ENCODE results near the gene OSTM1.

The OSTM1 gene, protein sequence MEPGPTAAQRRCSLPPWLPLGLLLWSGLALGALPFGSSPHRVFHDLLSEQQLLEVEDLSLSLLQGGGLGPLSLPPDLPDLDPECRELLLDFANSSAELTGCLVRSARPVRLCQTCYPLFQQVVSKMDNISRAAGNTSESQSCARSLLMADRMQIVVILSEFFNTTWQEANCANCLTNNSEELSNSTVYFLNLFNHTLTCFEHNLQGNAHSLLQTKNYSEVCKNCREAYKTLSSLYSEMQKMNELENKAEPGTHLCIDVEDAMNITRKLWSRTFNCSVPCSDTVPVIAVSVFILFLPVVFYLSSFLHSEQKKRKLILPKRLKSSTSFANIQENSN

DNA sequence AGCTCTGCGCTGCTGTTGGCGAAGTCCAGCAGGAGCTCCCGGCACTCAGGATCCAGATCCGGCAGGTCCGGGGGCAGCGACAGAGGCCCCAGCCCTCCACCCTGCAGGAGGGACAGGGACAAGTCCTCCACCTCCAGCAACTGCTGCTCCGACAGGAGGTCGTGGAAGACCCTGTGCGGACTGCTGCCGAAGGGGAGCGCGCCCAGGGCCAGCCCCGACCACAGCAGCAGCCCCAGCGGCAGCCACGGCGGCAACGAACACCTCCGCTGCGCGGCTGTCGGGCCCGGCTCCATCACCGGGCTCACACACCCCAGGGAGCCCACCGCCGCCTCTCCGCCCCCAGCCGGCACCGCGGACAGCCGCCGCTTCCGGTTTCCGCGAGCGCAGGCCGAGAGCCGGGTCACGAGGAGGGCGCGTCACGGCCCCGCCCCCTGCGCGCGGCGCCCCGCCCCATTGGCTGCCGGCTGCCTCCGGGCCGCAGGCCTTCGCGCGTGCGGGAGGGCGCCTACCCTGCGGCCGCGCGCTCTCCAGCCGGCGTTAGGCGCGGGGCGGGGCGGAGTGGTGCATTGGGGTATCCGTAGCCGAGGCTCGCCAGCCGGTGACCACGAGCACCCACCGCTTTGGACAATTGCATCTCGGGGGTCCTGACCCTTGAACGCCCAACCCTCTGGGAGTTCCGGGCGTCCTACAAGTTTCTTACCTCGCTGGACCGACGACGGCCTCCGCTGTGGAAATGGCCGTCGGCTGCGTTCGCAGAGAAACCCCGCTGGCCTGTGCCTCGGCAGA is at the start of gene OSTM1:
Gene OSTM1 (minus strand): TSS at position 383 of the 786 bp plus-strand sequence. CDS start 90 bp downstream, at position 293.
- peak; percentile 91 for DNase-seq

DNA sequence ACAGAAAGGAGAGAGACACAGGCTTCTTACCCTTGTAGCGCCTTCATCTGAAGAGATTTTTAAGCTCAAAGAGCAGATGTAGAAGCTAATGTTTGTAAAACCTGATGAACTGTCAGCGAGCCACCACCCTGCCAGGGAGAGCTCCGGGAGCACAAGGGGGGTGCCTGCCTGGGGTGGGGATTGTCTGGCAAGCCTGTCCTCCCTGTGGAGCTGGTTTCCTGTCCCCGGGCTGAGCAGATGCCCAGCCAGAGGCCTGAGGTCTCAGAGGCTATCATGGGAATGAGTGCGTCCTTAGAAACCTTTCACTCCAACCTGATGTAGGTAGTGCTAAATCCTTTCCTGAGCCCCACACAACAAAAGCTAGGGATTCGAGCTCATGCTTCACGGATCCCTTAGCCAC is 49.4 kb upstream of the OSTM1 start:
- no peak for DNase-seq

DNA sequence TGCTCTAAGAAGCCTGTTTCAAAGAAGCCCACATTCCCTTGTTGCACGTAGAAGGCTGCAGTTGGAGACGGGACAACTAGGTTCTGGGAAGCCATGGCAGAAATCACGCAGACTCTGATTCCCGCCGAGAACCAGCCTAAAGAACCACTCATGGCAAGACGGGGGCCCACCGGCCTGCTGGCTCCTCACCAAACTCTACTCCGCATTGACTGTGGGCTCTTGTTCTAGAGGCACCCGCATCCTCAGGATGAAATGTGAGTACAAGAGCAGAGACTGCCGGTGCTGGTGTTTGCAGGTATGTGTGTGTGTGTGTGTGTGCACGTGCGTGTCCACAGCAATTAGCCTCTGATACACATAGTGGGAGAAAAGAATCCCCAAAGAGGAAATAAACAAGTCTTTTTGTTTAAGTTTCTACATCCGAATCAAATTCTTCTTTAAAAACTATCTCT is 49.0 kb upstream of the OSTM1 start:
- no peak for DNase-seq

DNA sequence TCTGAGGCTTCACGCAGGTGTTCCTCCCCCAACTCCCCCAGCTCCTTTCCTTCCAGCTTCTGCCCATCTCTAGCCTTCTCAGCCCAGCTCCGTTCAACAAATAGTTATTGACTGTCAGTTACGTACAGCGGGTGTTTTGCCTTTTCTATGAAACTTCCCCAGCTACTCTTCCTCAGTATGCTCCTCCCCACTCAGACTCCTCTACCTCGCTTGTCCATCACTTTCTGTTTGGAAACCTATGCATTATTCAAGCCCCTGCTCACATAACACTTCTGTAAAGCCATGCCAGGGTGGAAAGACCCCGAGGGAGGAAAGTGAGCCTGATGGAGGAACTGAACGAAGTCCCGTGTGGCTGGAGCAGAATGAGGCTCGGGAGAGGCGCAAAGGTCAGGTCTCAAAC is 47.1 kb upstream of the OSTM1 start:
- DNase-seq = no peak

DNA sequence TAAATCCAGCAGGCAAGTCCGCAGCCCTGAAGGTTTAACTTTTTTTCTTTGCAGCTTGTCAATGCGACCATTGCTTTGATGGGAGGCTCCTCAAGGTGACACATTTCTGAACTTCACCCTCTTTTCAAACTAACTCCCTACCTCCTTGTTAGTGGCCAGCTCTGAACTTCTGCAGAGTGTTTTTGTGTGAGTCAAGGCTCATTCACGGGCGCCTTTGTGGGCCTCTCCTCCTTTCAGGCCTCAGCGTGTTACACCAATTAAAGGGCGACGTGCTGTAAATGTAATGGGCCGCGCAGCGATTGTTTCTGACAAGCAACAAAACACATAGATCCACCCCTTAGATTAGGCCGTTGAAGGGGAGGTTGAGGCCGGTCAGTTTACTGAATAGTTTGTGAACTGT is 45.8 kb upstream of the OSTM1 start:
- DNase-seq = no peak

DNA sequence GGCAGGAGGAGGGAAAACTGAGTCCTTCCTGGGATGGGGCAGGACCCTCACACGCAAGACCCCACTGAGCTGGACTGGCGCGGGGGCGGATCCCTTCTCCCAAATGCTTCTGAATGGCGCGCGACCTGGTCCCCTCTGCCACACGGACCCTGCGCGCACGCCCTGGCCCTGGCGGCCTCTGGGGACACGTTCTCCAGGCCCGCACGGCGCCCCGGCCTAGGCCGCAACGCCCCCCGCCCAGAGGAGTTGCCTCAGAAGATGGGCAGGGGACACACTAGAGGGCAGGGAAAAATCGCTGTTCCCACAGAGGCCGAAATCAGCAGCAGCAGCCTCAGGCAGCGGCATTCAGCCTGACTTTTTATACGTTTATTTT is 45.2 kb upstream of the OSTM1 start:
- no peak for DNase-seq

DNA sequence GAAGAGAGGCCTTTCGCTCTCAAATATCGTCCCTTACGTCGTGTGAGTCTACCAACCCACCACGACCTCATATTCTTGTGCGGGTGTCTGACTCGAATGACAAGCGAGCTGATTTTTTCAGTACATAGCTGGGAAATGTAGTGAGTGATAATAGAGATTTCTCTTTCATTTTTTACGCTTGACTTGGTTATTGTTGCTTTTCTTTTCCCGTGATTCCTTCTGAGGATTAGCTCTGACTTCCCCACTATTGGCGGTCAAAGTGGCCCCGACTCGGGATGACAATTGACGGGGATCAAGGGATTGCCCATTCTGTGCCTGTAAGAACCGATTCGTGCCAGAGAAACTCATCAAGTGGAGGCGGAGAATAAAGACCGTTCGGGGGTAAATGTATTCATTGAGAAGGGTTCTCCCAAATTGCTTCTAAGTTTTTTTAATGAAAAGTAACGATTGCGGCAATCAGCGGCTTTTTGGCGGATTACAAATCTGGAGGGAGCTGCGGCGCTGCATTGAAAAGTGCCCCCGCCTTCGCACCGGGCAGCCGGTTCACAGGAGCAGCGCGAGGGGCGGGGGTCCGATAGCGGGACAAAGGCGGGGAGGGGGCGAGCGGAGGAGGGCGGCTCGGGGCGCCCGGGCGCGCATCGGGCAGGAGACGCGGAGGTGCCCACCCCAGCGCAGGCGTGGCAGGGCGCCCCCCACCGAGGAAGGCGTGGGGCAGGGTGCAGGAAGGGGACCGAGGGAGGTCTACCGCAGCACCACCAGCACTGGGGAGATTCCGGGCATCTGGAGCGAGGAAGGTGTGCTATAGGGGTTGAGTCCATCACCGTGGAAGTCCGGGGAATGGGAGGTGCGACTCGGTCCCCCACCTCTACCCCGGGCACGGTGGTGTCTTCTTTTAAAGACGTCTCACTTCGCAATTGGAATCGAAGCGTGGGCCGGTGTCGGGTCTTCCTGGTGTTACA is 44.5 kb upstream of the OSTM1 start:
- no peak for DNase-seq

DNA sequence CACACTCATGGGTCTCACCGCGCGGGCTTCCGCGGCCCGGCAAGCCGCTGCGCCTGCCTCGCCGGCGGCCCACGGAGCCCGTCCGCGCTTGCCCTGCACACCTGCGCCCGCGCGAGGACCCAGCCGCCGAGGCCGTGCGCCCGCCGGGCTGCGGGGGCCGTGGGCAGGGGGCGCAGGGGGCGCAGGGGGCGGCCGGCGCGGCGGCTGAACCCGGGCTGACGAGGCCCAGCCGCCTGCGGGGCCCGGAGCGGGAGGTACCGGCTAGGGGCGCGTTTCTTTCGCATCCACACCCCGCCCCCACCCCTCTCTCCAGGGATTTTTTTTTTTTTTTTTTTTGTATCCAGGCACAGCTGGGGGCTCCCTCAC is 43.8 kb upstream of the OSTM1 start:
- DNase-seq = no peak

DNA sequence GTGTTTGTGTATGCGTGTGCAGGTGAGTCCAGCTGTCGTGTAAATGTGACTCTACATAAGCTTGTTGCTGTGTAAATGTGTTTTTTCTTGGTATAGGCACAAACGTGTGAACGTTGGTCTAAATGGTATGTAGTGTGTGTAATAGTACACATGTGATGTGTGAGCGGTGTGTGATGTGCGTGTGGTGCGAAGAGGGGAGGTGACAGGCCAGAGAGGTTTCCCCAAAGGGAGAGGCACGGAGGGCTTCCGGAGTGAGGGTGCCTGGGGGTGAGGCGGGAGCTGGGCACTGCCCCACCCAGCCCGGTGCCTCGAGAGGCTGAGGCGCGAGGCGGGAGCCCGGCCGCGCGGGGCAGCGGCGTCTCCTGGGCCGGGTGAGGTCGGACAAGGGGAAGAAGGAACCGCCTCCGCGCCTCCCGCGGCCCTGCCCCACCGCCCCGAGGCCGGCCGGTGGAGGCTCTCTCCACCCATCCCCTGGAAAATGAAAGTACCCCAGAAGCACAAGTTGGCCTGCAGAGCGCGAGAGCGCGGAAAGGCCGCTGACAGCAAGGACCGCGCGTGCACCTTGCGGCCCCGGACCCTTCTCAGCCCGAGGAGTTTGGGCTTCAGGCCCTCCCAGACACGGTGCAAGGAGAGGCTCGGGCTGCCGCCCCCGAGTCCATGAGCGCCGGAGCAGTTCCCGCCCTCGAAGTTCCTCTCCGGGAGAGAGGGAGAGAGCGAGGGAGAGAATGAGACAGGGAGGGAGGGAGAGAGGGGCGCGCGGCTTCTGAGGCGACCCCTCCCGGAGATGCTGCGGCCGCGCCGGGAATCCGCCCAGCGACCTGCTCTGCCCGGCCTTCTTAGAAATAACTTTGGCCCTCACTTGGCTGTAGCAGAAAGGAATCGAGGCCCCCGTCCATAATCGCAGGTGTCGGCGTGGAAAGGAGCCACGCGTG is 43.2 kb upstream of the OSTM1 start:
- DNase-seq = no peak

DNA sequence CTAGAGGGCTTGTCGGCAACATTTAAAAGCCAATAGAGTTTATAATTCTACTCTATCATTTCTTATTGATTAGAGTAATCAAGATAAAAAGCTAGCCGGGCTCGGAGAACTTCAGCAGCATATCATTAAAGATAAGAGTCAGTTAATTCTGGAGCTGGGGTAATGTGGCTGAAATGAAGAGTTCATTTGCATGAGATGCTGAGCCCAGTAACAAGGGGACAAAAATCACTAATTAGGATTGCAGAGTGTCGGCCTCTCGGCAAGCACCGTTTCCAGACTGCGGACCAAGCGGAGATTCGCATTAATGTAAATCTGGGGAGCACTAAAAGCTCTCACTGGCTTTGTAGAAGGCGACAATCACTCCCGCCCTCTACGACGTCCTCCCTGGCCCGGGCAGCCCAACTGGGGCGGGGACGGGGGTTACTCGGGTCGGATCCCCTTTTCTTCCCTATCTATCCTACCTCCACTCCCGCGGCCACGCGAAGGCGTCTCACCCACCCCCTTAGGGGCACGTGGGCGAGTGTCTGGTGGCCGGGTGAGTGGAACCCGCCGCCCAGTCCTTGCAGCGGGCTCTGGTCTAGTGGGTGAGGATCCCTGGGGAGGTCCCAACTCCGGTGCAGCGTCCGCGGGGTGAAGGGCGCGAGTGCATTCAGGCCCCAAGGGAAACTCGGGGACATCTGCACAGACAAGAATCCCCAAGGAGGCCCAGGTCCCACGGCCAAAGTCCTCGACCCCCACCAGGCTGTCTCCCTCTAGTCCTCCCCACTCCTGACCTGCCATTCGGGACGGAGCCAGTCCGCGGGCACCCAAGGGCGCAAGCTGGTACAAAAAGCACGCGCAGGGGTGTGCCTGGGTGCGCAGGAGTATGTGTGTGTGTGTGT is 42.2 kb upstream of the OSTM1 start:
- no peak for DNase-seq

DNA sequence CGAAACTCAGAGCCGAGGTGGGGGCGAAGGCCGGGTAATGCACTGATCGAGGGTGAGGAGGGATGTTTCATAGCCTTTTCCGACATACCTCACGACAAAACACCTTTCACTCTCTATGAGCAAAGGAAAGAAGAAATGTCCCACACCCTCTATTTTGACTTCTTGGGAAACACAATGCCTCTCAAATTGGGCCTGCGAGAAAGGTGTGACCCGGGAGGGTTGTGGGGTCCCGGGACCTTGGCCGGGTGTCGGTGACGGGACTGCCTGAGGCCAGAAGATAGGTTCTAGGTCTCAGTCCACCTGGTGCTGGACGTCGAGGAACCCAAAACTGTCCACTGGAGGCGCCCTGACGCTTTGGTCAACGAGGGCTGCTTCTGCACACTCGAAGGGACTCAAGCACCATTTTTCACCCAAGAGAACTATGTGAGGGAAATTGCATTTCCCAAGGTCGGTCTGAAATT is 41.1 kb upstream of the OSTM1 start:
- DNase-seq = no peak

DNA sequence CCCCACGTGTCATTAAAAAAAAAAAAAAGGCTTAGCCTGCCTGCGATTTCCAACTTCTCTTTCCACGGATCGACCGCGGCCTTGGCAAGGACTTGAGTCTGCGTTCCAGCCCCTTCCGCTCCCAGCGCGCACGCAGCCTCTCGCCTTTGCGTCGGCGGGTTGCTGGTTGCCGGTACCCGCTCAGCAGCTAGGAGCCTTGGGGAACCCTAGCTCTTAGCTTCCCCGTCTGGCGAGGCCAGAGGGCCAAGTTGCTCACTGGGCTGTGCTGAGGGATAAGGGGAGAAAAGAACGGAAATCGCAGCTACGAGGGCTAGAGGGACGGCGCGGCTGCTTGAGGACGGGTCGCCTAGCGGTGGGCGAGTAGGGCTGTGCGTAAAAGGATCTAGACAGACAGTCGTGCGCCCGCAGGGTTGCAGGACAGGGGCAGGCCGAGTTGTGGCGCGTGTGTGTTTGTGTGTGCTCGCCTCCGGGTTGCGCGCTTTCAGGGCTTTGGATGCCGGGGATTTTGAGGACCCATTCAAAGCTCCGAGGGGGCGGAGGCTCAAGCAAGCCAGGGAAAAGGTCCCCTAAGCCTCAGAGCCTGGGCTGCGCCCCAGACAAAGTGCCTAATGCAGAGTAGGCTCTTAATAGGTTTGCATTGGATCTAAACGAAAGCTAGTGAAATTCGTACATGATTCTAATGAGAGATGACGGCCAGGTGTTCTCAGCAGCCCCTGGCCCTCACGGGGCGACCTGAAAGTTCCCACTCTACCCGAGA is 40.5 kb upstream of the OSTM1 start:
- no peak for DNase-seq

DNA sequence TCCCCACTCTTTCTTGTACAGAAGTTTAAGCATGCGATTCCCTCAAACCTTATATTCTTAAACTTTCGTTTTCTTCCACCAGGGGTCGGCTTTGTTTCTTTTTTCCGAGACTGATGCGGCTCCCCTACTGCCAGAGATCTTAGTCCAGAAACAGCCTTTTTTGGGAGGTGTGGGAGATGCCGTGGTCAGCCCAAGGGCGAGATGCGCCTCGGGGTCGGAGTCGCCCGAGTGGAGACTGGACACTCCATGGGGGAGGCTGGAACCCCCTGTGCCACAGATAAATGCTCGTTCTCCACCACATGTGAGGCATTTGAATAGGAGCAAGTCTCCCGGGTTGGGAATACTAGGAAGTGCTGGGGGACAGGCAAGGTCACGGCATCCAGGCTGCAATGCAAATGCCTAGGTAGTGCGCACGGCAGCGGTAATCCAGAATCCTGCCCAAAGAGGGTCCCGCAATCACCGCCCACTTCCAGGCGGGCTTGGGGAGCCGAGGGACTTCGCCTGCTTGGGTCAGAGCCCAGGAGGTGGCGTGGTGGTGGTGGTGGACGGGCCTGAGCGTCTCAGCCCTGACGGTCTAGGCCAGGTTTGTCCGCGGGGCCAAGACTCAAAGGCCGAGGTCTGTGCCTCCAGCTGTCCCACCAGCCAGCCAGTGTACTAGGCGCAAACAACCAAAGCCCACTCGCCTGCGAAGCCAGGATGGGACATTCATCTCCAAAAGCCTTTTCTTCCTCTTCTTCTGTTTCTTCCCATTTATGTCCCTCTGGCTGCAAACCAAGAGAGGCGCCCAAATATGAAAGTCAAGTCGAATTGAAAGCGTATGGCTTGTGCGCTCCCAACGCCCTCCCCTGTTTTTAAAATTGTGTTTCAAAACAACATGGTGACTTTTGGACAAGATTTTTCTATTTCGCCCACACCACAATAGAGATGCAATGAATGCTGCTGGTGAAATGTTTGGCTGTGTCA is 39.3 kb upstream of the OSTM1 start:
- no peak for DNase-seq

DNA sequence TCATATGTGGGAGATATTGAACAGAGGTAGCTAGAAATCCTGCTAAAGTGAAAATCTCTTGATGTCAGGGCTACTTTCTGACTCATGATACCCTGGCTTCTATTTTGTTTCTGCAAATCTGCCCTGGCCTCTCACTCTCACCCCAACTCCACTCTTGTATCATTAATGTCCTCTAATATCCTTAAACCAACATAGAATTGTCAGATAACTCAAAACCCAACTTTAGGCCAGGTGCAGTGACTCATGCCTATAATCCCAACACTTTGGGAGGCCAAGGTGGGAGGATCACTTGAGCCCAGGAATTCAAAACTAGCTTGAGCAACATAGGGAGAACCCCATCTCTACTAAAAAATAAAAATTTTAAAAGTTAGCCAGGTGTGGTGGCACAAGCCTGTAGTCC is 33.8 kb upstream of the OSTM1 start:
- no peak for DNase-seq

DNA sequence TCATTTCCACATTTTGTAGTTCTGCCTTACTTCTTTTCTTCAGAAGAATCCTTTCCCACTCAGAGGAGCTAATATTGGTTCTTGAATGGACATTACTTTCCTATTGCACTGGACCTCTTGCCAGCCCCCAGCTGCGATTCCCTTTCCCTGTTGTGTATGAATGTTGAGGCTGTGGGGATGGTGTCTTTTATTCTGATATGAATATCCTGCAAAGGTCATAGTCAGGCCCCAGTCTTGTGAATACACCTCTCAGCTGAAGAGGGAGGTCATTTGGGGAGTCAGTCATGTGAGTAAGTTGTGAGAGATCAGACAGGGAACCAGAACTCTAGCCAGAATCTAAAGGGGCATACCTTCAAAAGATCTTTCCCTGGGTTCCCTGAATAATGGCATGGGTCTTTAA is 32.6 kb upstream of the OSTM1 start:
- DNase-seq = no peak

DNA sequence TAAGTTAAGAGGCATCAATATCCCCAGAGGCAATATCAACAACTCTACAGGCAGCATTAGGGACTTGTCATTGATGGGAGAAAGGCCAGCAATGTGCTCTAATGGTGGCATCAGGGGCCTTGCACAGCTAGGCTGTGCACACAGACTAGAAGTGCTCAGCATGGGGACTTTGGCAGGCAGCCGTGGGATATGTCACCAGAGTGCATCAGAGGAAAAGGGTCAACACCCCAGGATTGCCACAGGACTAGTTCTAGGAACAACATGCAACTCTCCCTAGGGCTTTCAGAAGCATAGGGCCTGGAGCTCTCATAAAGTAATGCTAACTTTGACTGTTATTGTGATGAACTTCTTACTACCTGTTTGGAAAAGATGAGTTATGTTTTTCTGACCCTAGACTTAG is 32.2 kb upstream of the OSTM1 start:
- DNase-seq = no peak

DNA sequence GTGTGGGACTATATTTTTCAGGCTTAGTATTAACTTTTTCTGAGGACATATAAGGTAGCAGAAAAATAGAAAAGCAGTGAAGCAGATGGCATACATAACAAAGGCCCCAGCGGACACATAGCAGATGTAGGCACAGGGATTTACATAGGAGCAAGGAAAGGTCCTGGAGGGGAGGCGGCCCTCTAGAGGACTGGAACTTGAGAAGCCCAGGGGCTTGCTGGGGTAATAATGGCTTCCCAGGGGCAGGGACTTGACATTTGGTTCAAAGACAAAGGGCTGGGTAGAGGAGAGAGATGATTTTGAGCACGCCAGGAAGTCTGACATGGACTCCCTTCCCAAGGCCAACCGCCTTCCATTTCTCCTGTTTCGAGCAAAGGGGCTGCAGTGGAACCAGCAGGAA is 31.7 kb upstream of the OSTM1 start:
- no peak for DNase-seq

DNA sequence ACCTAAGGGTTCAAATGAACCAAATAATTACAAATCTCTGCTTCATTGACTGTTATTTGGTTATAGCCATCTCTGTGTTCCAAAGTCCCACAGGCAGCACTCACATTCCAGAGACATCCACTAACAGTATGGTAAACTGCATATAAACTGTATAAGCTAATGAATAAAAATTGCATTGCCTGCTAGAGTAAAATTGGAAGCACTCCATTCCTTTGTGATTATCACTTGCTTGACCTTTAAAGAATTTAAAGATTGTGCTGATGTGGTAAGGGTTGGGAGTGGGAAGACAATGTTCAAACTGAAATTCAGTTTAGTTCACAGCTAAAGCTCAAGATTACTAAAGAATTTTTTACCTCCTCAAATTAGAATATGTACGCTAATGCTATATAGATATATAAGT is 31.0 kb upstream of the OSTM1 start:
- no peak for DNase-seq

DNA sequence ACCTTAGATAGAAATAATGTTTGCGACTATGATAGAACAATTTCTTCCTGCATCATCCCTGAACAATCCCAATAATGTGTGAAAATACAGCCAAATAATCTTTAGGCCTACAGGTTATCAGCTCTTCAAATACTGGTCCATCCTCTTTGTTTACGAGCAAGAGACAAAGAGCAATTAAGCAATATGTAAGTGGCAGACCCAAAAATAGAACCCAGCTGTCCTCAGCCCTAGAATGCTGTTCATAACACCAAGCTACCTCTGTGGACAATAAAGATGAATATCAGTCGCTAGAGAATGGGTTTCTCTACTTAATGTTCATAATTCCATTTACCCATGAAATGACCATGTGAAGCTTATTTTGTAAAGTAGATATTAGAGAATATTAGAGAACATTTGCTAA is 28.4 kb upstream of the OSTM1 start:
- DNase-seq = no peak
